K562 (cell line): Measurements from ENCODE around the gene SLC22A6. TPM values are rescaled to one million over a fixed set of nuclear protein-coding genes. Genes with fewer than 3 reads are reported as not detected.

ENCODE experiments used
- ATAC-seq: fragments of 200-7000 bp; cut with Tn5 transposase; 3 replicates; pipeline ENCODE4 v1.9.1; 2020; ENCODE audit warnings: moderate library complexity
- BruUV-seq: library from RNA; stranded (reverse); fragments of 400-500 nt; replicated peaks from 2 replicates; lab custom pipeline; 2021; lab: Mats Ljungman, UMichigan
- CTCF ChIA-PET: fragments of 300-600 bp; formaldehyde crosslinking; extraction: SDS; loops from one replicate; lab custom pipeline; 2021; ENCODE audit warnings: low intra/inter-chr PET ratio; lab: Yijun Ruan, JAX
- POLR2A ChIA-PET: fragments of 300-600, 350-650 bp; sonication (Branson Sonifier 250); formaldehyde crosslinking; extraction: SDS; loops from one replicate; lab custom pipeline; 2021; ENCODE audit warnings: antibody characterized with exemption, inconsistent platforms; lab: Yijun Ruan, JAX
- DNase-seq, 4 experiments: peaks; one replicate each; pipeline versions ENCODE4 v3.0.0 to v3.0.0-alpha.2; 2011 to 2018; ENCODE audit warnings: low spot score in 3 of 4, mixed read lengths in 3 of 4; ENCODE audit errors: extremely low read depth in 1 of 4
- FAIRE-seq: peaks from 2 replicates; lab custom pipeline; 2011; peaks lifted over from hg19 to GRCh38; lab: Jason Lieb, UNC
- H2AFZ ChIP-seq: 2 replicates; pipeline ENCODE4 v1.6.0; 2011; ENCODE audit warnings: low read depth, low read length, control low read depth, inconsistent platforms
- H3K27ac ChIP-seq: fragments of 200-600 bp; 3 replicates; pipeline ENCODE4 v1.8.0; 2011; ENCODE audit warnings: low read depth, mild to moderate bottlenecking, control low read depth, inconsistent platforms, low read length, moderate library complexity, mixed read lengths; ENCODE audit errors: extremely low read depth
- H3K27me3 ChIP-seq, 2 experiments: fragments of 300-600 bp in 1 of 2; 2 replicates in 1 of 2; 3 replicates in 1 of 2; pipeline versions ENCODE4 v1.6.0 to v1.8.0; 2011; ENCODE audit warnings: inconsistent platforms in 2 of 2, low read length in 2 of 2, mild to moderate bottlenecking in 1 of 2, mixed read lengths in 1 of 2, moderate library complexity in 1 of 2; ENCODE audit not compliant: control insufficient read depth in 2 of 2, insufficient read depth in 2 of 2
- H3K36me3 ChIP-seq: fragments of 300-600 bp; 3 replicates; pipeline ENCODE4 v1.8.0; 2011; ENCODE audit warnings: mild to moderate bottlenecking, low read length, inconsistent platforms; ENCODE audit not compliant: control insufficient read depth, insufficient read depth
- H3K4me1 ChIP-seq, 2 experiments: fragments of 200-600 bp in 1 of 2; replicated peaks in 1 of 2; 2 replicates in 1 of 2; 3 replicates in 1 of 2; pipeline versions ENCODE4 v1.5.1 to v1.8.0; 2011; ENCODE audit warnings: inconsistent platforms in 2 of 2, low read length in 2 of 2, mild to moderate bottlenecking in 1 of 2, mixed read lengths in 1 of 2, moderate library complexity in 1 of 2; ENCODE audit not compliant: control insufficient read depth in 2 of 2, insufficient read depth in 2 of 2
- H3K4me2 ChIP-seq: 2 replicates; pipeline ENCODE4 v1.6.1; 2011; ENCODE audit warnings: low read length, control low read depth, inconsistent platforms, mixed read lengths; ENCODE audit not compliant: insufficient read depth
- H3K4me3 ChIP-seq: fragments of 200-600 bp; sonication (generic), shearing (Covaris generic); 2 replicates; pipeline ENCODE4 v1.5.1; 2016; ENCODE audit warnings: control low read depth, inconsistent platforms
- H3K79me2 ChIP-seq: fragments of 200-600 bp; 3 replicates; pipeline ENCODE4 v1.8.0; 2011; ENCODE audit warnings: low read length, inconsistent platforms; ENCODE audit not compliant: control insufficient read depth, insufficient read depth
- H3K9ac ChIP-seq, 2 experiments: 2 replicates each; pipeline versions ENCODE4 v1.6.0 to v1.6.1; 2011; ENCODE audit warnings: low read depth in 2 of 2, low read length in 2 of 2, control low read depth in 1 of 2, inconsistent platforms in 1 of 2, mild to moderate bottlenecking in 1 of 2, mixed read lengths in 1 of 2; ENCODE audit not compliant: insufficient read depth in 1 of 2
- H3K9me1 ChIP-seq: one replicate; pipeline ENCODE4 v1.6.0; 2011; ENCODE audit warnings: inconsistent platforms, mild to moderate bottlenecking, low read length, moderate library complexity; ENCODE audit not compliant: control insufficient read depth, insufficient read depth
- H3K9me3 ChIP-seq: replicated peaks from 2 replicates; pipeline ENCODE4 v1.5.1; 2011; ENCODE audit warnings: low read depth, low read length, inconsistent platforms; ENCODE audit not compliant: control insufficient read depth, insufficient read depth
- H4K20me1 ChIP-seq: replicated peaks from 2 replicates; pipeline ENCODE4 v1.6.1; 2011; ENCODE audit warnings: low read length, inconsistent platforms, mixed read lengths; ENCODE audit not compliant: control insufficient read depth, insufficient read depth
- ARID2 ChIP-seq: fragments of 450-650 bp; IDR thresholded peaks from 2 replicates; pipeline ENCODE4 v1.6.1; 2017; ENCODE audit warnings: antibody characterized with exemption, mild to moderate bottlenecking
- BDP1 ChIP-seq: IDR thresholded peaks from 3 replicates; pipeline ENCODE4 v1.6.1; 2011; ENCODE audit not compliant: insufficient read length, insufficient read depth
- EP300 ChIP-seq: IDR thresholded peaks from 2 replicates; pipeline ENCODE4 v1.6.1; 2012; ENCODE audit warnings: low read length, improper control_type of control experiment
- TAF15 ChIP-seq: fragments of 200-400 bp; formaldehyde crosslinking; IDR thresholded peaks from 2 replicates; pipeline ENCODE4 v1.6.1; 2017; ENCODE audit warnings: mild to moderate bottlenecking, low read depth, low read length, moderate library complexity
- ZNF407 ChIP-seq: fragments of 450-650 bp; IDR thresholded peaks from 2 replicates; pipeline ENCODE4 v1.6.1; 2016; ENCODE audit warnings: low read depth
- WGBS: fragments of 100-300 bp; shearing (Covaris generic); methylation state at CpG from one replicate; pipeline ENCODE4 v1.1.6; 2016; ENCODE audit warnings: low coverage, mixed read lengths; ENCODE audit not compliant: insufficient coverage; ENCODE audit errors: missing lambda C conversion rate; 5-methylcytosine and 5-hydroxymethylcytosine counted together
- in situ Hi-C: fragments of 300-500 bp; cut with MboI; formaldehyde crosslinking; loops from 4 replicates; pipeline ENCODE4 v1.15.0; 2018; ENCODE audit warnings: inconsistent platforms, mixed read lengths
- intact Hi-C: fragments of 100-400 bp; cut with micrococcal nuclease; formaldehyde crosslinking; loops from 2 replicates; pipeline ENCODE4 v1.14.2; 2022
- polyA plus RNA-seq, 8 experiments: library from polyadenylated mRNA; depleted of rRNA in 4 of 8; stranded (reverse) in 5 of 8; unstranded in 3 of 8; fragments of >200 nt; fragmentation: Nextera tagmentation in 2 of 8; fragmentation: Illumina TruSeq in 1 of 8; extraction: Ambion mirVana in 2 of 8; extraction: Trizol in 1 of 8; gene quantifications; 2 replicates each; pipeline versions ENCODE4 v1.2.1 to v1.2.3, GENCODE V29; 2011 to 2014; ENCODE audit warnings: inconsistent platforms in 1 of 8, missing spikeins in 1 of 8
- total RNA-seq, 7 experiments: library from RNA; depleted of rRNA in 6 of 7; stranded (reverse); fragments of >200 nt in 6 of 7; fragmentation: Illumina TruSeq in 2 of 7; extraction: Trizol in 2 of 7; gene quantifications; 2 replicates each; pipeline versions ENCODE4 v1.2.1 to v1.2.3, GENCODE V29; 2011 to 2021; ENCODE audit warnings: low replicate concordance in 1 of 7

Gene SLC22A6
- total and polyA plus RNA-seq, 9 of the 15 experiments (the other 6 are each of a cell fraction or from before 2014, with no cell fraction given): not detected

GRCh38 chr11:63012430-63012829 is 27.7 kb upstream of the SLC22A6 start:
- in situ Hi-C loops: loop anchor here (25.0 kb wide), 1 partner anchor 625 kb away; no protein-coding TSS in a partner anchor
- whole genome bisulfite sequencing: 1% methylated on average over 11 of the region's 11 CpGs
- no peak overlapping the region for H3K4me2 ChIP-seq

More at GRCh38 chr11:63012430-63012829, 27.7 kb upstream of the SLC22A6 start:
- Histone ChIP-seq H3K9me1 (peaks cover 3% of the 10 kb centered on the region), H4K20me1 (peaks cover 17% of the 10 kb centered on the region; the same call in 1 of the 2 replicates), H2AFZ (no peak overlapping the region), H3K4me3 (no peak overlapping the region), H3K36me3 (no peaks in the 10 kb centered on the region), H3K27ac (no peak overlapping the region), H3K27me3 (peaks cover 26 to 61% of the 10 kb centered on the region in 2 experiments), H3K9me3 (no peaks in the 10 kb centered on the region), H3K4me1 (peaks cover 0 to 3% of the 10 kb centered on the region in 2 experiments; a peak in 1 of 5 replicates), H3K79me2 (no peaks in the 10 kb centered on the region), H3K9ac (no peak overlapping the region)
- ATAC-seq: no peak
- intact Hi-C loops: no loop called here
- no peak for FAIRE-seq
- ChIA-PET POLR2A (no interaction called here), CTCF (no interaction called here)
- DNase-seq: no peak
- BruUV-seq: no TSS peak
- TF ChIP-seq BDP1 (no peak), ZNF407 (peak; percentile 77), EP300 (no peak), ARID2 (no peak), TAF15 (no peak)
